GM12891 (cell line): ENCODE results near the gene WDFY2.

Experiments
- POLR2A ChIP-seq: IDR thresholded peaks from 2 replicates; pipeline ENCODE4 v1.6.1; 2011; ENCODE audit warnings: low read depth, low read length, control low read depth
- POLR2AphosphoS5 ChIP-seq: IDR thresholded peaks from 2 replicates; pipeline ENCODE4 v1.6.1; 2011; ENCODE audit warnings: low read depth, low read length, control low read depth

DNA sequence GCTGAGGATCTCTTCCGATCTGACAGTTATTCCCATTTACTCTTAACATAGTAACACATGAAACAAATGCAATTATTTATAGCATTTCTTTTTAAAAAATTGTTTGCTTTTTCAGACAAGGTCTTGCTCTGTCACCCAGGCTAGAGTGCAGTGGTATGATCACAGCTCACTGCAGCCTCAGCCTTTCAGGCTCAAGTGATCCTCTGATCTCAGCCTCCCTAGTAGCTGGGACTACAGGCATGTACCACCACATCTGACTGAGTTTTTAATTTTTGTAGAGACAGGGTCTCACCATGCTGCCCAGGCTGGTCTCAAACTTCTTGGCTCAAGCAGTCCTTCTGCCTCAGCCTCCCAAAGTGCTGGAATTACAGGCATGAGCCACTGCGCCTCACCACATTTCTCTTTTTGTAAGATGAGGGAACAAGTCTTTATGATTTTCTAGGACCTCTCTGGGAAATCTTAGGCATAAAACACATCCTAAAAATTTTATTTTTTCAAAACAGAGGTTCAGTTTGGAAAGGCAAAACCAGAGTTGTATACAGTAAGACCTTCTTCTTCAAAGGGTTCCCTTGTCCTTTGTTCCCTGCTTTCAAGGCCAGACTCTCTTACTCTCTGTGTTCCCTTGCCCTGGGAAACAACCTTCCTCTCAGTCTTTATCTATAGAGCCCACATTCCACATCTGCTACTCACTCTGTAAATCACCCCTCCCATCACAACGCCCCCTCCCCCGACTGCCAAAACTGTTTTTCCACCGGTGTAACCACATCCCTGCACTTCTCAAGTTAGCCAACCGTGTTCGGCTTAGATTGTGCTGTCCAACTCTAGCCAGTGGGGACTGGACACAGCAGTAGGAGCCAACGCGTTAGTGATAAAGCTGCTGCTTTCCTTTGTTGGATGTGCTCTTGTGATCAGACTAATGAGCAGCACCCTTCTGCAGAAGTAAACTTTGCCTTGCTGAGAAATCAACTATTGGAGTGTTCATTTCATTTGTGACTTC, 163.5 kb downstream of the WDFY2 start:
- TF ChIP-seq POLR2A (no peak), POLR2AphosphoS5 (no peak)
